MM.1S (cell line): ENCODE measurements around the gene HSF2BP.

ENCODE experiments used
- CTCF ChIP-seq: fragments of 300-600 bp; sonication (generic); IDR thresholded peaks from 2 replicates; pipeline ENCODE4 v1.5.1; 2016; ENCODE audit warnings: antibody characterized with exemption, low read length, mixed read lengths
- EZH2phosphoT487 ChIP-seq: fragments of 300-600 bp; sonication (generic); IDR thresholded peaks from 2 replicates; pipeline ENCODE4 v1.6.1; 2018; ENCODE audit warnings: antibody characterized with exemption, low read length

GRCh38 chr21:43703035-43703880 is 44.0 kb upstream of the HSF2BP start:
- TF ChIP-seq CTCF (no peak), EZH2phosphoT487 (no peak)
